NCI-H460 (cell line): ENCODE results near the gene RBM8A. TPM values are rescaled to one million over a fixed set of nuclear protein-coding genes. Genes with fewer than 3 reads are reported as not detected.
"Not testable (repeated sequence)": the region's sequence is repeated elsewhere in the genome, so short reads cannot be mapped to it uniquely, and the experiment has no call there.

Experiments used
- DNase-seq: peaks from one replicate; pipeline ENCODE4 v3.0.0-alpha.2; 2016; ENCODE audit warnings: low read depth; ENCODE audit errors: extremely low read depth
- total RNA-seq: library from RNA; depleted of rRNA; stranded (reverse); fragments of >200 nt; shearing (Covaris generic); gene quantifications from 2 replicates; pipeline ENCODE4 v1.2.3, GENCODE V29; 2014

Gene RBM8A
- total RNA-seq, 1 experiment from 2014 or later = 308 TPM

GRCh38 chr1:145956781-145957442, 29.6 kb upstream of the RBM8A start:
- no peak for DNase-seq

DNA sequence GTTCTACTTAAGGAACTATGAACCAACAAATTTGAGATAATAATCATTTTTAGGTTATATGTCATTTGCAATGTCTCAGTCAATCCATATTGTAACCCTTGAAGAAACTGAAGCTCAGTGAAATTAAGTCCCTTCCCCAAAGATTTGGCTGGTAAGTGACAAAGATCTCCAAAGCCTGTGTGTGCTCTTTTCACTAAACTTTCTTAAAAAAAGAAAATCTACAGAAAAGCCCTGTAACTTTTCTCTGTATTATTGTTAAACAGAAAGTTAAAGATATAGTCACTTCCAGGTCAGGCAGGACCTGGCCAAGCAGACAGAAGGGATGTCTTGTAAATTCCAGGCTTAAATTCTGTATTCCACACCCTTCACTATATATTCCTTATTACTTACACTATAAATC, 29.1 kb upstream of the RBM8A start:
- no peak for DNase-seq

DNA sequence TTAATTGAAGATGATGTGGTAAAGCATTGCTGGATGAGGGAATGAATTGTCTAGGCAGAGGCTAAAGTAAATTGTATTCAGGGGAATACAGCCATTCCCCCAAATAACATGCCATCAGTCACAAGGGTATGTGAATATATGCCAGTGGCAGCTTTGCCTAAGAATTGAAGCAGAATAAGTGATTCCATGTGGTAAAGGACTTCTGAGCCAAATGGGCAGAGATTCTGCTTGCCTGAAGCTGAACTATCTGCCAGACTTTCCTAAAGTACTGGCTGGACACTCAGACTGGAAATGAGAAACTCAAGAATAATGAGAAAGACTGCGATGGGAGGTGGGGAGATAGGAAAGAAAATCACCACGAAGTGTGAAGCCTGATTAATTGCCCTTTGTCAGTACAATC, 28.2 kb upstream of the RBM8A start:
- DNase-seq = no peak

DNA sequence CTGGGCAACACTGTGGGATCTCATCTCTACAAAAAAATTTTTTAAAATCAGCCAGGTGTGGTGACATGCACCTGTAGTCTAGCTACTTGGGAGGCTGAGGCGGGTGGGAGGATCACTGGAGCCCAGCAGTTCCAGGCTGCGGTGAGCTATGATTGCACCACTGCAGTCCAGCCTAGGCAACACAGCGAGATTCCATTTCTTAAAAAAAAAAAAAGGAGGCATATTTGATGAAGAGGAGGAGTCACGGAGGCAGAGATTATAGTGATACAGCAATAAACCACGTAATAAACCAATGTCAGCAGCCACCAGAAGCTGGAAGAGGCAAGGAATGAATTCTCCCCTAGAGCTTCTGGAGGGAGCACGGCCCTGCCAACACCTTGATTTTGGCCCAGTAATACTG, 26.6 kb upstream of the RBM8A start:
- no peak for DNase-seq

DNA sequence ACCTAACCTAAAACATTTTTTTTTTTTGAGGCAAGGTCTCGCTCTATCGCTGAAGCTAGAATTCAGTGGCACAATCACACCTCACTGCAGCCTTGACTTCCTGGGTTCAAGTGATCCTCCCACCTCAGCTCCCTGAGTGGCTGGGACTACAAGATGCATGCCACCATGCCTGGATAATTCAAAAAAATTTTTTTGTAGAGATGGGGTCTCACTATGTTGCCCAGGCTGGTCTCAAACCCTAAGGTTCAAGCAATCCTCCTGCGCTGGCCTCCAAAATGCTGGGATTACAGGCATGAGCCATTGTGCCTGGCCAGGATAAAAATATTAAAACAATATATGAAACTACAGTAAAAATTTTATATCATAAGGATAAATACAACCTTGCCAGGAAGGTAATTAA, 25.6 kb upstream of the RBM8A start:
- no peak for DNase-seq

DNA sequence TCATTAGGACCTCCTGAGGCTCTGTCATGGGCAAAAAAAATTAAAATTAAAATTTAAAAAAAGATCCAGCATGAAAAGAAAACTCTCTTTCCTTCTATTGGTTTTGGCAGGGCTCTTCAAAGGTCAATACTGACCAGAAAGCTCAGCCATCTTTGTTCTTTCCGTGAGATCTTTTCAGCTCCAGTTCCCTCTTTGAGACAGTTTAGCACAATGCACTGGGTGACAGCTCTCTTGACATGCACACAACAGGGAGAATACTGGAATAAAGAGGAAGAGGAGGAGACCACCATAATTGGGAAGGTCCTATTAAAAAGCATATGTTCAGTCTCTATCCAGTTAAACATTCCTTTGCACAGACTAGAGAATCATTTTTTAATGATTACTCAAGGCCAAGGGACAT, 24.2 kb upstream of the RBM8A start:
- no peak for DNase-seq

DNA sequence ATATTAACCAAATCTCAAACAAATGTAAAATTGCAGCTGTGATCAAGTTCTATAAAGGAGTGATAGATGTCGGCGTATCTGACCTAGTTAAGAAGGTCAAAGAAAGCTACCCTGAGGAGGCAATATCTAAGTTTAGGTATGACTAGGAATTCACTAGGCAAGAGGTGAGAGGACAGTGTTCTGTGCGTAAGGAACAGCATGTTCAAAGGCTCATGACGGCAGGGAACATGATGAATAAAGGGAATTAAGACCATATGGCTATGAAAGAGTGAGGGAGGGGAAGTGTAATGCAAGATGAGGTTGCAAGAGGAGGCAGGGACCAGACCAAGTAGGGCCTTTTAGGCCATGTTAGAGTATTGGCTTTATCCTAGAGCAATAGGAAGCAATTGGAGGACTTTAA, 21.9 kb upstream of the RBM8A start:
- no peak for DNase-seq

DNA sequence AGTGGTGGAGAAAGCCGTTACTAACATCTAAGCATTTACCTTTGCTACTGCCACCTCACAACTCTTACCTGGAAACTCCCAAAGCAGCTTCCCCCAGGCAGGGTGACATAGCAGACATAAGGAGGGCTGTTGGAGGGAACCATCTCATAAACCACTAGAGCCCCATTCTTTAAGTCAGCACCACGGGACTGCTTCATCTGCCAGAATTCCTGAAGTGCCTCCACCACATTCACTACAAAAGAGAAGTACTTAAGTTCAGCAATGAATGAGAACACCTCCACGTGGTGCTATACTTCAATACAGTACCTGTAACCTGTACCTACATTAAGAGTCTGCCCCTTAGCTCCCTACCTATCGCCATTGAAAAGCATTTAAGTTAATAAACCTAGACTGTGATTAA, 20.3 kb upstream of the RBM8A start:
- DNase-seq = no peak

- no peak for DNase-seq
Measured at GRCh38 chr1:145946477-145946986, 19.2 kb upstream of the RBM8A start.

DNA sequence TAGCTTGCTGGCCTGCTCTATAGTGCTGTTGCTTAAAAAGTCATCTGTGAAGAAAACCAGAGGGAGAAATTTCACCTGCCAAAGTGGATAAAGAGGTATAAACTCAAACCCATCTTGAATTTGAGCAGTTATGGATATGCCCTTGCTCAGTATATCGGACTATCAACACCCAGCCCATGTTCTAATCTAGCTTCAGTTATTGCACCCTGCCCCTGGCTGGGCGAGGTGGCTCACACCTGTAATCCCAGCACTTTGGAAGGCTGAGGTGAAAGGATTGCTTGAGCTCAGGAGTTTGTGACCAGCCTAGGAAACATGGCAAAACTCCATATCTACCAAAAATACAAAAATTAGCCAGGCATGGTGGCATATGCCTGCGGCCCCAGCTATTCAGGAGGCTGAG, 17.2 kb upstream of the RBM8A start:
- DNase-seq = no peak

DNA sequence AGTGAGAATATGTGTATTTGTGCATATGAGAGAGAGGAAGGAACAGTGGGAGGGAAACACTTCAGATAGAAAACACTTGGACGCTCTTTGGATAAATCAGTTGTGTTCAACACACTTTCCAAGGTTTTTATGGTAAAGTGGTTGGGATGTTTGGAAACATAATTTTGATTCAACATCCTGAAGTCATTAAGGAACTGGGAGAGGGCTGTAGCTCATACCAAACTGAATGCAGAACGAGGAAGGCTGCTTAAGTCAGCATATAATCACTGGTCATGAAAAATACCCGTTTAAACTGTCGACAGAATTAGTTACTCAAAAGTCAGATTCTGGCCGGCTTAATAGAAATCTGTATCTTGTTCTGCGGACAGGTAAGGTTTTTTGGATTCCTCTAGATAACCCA, 15.6 kb upstream of the RBM8A start:
- DNase-seq = no peak

- DNase-seq = no peak
Measured at GRCh38 chr1:145942405-145942804, 15.1 kb upstream of the RBM8A start.

GRCh38 chr1:145937436-145937835, 10.2 kb upstream of the RBM8A start:
- no peak for DNase-seq

DNA sequence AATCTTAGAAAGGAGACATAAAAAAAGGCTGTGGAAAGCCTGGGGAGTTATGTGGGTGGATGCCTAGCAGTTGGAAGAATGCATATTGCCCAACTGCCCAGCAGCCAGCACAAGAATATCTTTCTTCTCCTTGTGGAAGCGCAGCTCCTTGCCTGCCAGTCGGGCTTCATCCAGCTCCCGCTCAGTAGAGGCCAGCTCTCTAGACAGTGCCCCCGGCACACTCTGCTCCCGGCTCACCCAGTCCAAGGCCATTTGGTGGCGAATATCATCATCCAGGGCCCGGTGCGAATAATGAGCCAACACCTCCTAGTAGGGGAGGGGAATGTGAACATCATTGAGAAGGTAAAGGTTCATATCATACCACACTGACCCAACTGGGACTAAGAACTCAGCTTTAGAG, 9.0 kb upstream of the RBM8A start:
- no peak for DNase-seq

- DNase-seq = no peak
Measured at GRCh38 chr1:145935708-145936107, 8.4 kb upstream of the RBM8A start.

DNA sequence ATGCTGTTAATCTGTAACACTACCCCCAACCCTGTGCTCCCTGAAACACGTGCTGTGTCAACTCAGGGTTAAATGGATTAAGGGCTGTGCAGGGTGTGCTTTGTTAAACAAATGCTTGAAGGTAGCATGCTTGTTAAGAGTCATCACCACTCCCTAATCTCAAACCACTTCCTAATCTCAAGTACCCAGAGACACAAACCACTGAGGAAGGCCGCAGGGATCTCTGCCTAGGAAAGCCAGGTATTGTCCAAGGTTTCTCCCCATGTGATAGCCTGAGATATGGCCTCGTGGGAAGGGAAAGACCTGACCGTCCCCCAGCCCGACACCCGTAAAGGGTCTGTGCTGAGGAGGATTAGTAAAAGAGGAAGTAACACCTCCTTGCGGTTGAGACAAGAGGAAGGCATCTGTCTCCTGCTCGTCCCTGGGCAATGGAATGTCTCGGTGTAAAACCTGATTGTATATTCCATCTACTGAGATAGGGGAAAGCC, 5.3 kb upstream of the RBM8A start:
- DNase-seq = not testable (repeated sequence)

DNA sequence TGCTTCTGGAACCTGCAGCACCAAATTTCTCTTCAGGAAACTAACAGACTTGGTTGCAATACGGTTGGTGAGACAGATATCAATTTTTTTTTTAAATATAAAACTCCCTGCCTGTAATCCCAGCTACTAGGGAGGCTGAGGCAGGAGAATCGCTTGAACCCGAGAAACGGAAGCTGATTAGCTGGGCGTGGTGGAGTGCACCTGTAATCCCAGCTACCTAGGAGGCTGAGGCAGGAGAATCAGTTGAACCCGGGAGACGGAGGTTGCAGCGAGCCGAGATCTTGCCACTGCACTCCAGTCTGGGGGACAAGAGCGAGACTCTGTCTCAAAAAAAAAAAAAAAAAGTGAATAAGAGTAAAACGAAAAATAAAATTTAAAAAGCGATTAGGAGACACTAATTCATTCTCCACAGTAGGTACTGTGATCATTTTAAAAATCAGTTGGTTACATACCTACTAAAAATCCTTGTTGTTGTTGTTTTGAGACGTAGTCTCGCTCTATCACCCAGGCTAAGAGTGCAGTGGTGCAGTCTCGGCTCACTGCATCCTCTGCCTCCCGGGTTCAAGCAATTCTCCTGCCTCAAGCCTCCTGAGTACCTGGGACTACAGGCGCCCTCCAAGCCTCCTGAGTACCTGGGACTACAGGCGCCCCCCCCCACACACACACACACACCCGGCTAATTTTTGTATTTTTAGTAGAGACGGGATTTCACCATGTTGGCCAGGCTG, 796 bp upstream of the RBM8A start:
- no peak for DNase-seq

GRCh38 chr1:145926686-145927062, 610 bp downstream of the RBM8A start:
- no peak for DNase-seq

- no peak for DNase-seq
Measured at GRCh38 chr1:145922266-145922665, 5.0 kb downstream of the RBM8A start.

DNA sequence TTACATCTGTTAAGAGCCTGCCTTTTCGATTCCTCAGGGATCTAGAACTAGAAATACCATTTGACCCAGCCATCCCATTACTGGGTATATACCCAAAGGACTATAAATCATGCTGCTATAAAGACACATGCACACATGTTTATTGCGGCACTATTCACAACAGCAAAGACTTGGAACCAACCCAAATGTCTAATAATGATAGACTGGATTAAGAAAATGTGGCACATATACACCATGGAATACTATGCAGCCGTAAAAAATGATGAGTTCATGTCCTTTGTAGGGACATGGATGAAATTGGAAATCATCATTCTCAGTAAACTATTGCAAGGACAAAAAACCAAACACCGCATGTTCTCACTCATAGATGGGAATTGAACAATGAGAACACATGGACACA, 7.0 kb downstream of the RBM8A start:
- DNase-seq = not testable (repeated sequence)

- no peak for DNase-seq
Measured at GRCh38 chr1:145918992-145919939, 8.0 kb downstream of the RBM8A start.
